ENCODE measurements around the gene VWC2.
"Not testable (repeated sequence)": the region's sequence is repeated elsewhere in the genome, so short reads cannot be mapped to it uniquely, and the experiment has no call there.

The VWC2 gene

GRCh38 chr7:49787980-49788379 lies 14.5 kb downstream of the VWC2 start:
- no peak for DNase-seq (ENCODE audit: low spot score)

DNA sequence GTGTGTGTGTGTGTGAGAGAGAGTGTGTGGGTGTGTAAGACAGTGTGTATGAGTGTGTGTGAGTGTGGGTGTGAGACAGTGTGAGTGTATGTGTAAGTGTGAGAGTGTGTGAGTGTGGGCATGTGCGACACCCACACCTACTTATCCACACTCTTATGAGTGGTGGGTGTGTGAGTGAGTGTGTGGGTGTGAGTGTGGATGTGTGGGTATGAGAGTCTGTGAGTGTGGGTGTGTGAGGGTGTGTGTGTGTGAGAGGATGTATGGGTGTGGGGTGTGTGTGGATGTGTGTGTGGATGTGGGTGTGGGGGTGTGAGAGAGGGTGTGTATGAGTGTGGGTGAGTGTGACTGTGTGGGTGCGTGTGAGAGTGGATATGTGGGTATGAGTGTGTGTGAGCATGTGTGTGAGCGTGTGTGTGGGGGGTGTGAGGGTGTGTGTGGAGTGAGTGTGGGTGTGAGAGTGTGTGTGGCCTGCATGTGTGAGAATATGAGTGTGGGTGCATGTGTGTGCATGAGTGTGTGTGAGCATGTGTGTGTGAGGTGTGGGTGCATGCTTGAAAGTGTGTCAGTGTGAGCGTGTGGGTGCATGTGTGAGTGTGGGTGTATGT lies 15.1 kb downstream of the VWC2 start:
- DNase-seq (ENCODE audit: low spot score) = no peak

GRCh38 chr7:49789736-49790135 lies 16.3 kb downstream of the VWC2 start:
- DNase-seq (ENCODE audit: low spot score) = no peak

DNA sequence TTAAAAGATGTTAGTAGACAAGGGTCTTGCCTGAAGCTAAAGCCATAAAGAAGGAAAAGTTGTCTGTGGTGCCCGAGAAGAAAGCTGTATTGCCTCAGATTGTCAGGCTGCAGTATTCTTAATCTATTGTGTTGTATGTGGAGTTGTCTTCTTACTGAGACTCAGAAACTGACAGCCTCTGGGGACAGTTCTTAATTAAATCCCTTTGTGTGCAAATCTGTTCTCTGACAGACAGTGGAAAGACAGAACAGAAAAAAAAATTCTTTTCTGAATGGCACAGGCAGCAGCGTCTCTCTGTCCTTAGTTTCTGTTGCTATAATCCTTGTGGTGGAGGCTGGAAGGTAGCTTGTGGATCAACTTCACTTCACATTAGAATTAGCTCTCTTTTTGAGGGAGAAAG lies 16.8 kb downstream of the VWC2 start:
- DNase-seq (ENCODE audit: low spot score) = no peak

GRCh38 chr7:49791088-49791741 lies 17.8 kb downstream of the VWC2 start:
- no peak for DNase-seq (ENCODE audit: low spot score)

DNA sequence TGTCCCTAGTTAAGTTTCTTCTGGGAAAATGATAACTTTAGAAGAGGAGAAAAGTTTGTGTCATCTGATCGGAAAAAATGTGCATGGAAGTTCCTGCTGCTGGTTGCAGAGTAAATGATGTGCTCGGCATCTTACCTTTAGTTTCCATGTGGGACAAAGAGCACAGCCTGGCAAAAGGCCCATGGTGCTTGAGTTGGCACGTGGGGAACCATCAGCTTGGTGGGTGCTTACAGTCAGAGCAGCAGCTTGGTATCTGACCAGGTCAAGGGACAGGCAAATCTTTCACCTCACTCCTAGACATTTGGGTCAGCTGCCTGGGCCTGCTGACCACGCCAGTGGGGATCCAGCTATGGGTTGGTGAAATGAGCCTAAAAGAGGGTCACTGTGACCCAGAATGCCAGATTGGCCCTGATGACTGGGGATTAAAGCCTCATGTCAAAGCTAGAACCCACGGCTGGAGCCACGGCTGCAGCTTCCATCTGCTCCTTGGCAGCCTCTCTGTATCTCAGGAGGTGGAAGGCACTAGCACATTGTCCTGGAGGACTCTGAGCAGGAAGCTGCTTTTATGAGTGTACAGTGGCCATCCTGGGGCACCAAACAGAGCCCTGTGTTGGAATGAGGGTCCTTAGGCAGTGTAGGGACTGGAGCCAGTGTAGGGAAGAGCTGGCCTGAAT lies 24.7 kb downstream of the VWC2 start:
- no peak for DNase-seq (ENCODE audit: low spot score)

DNA sequence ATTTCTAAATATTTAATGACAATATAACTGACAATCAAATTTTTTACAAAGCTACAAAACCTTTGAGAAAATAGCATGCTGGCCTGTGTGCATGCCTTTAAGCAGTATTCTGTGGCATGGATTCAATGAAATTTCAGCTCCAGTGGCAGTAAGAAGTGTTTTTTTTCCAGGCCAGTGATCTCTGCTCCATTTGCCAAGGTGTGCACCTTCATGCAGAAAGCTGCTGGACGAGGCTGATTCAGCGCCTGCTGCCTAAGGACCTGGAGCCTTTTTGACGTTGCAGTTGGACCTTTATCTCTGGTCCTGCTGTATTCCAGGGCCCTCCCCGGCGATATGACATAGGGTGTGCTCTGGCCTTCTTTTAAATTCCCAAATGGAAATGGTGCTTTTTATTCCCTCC lies 26.6 kb downstream of the VWC2 start:
- DNase-seq (ENCODE audit: low spot score) = no peak

- no peak for DNase-seq (ENCODE audit: low spot score)
Measured at GRCh38 chr7:49802600-49802999, 29.2 kb downstream of the VWC2 start.

- no peak for DNase-seq (ENCODE audit: low spot score)
Measured at GRCh38 chr7:49803812-49804211, 30.4 kb downstream of the VWC2 start.

- DNase-seq (ENCODE audit: low spot score) = no peak
Measured at GRCh38 chr7:49805371-49806007, 32.1 kb downstream of the VWC2 start.

- DNase-seq (ENCODE audit: low spot score) = no peak
Measured at GRCh38 chr7:49812534-49812933, 39.1 kb downstream of the VWC2 start.

DNA sequence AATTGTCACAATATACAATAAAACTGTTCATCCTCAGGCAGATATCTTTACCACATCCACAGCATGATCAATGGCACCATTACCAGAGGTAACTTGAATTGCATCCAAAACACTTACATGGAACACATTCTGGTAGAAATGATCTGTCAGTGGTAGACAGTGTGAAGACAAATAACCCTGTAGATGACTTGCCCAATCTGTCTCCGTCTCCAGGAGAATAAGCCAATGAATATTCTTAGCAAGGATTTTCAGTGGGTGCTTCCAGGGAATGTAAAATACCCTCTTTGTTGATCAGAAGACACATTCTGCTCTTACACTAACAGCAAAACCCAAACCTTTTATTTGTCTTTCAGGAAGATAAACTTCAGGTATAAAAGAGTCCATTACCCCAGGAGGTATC lies 43.8 kb downstream of the VWC2 start:
- no peak for DNase-seq (ENCODE audit: low spot score)

DNA sequence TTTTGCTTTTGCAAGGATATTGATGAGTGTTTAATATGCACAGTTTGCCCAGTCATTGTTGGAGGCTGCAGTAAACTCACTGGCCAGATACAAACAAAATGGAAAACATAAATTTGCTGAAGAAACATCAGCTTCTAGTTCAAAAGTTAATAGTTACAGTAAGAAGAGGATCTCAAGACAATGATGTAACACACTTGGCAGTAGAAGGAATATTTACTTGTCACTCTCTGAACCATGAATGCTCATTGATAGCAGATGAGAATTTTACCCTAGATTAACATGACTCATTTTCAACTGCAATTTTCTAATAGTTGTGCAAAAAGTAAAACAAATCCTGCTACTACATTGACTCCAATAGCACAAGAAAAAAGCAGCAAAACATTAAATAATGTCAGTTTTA lies 47.7 kb downstream of the VWC2 start:
- DNase-seq (ENCODE audit: low spot score) = no peak

DNA sequence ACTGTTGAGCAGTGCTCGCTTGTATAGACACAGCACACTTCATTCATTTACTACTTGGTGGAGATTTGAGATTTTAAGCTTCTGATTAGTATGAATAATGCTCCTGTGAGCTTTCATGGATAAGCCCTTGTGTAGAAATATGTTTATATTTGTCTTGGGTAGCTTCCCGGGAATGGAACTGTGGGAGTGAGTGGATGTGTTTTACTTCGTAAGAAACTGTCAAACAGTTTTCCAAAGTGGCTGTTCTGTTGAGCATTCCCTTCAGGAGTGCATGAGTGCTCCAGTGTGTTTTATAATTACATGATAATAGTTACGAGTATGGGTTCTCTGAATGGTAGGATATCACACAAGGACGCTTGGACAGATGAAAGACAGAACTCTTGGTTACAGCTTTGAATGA lies 49.4 kb downstream of the VWC2 start:
- no peak for DNase-seq (ENCODE audit: low spot score)

DNA sequence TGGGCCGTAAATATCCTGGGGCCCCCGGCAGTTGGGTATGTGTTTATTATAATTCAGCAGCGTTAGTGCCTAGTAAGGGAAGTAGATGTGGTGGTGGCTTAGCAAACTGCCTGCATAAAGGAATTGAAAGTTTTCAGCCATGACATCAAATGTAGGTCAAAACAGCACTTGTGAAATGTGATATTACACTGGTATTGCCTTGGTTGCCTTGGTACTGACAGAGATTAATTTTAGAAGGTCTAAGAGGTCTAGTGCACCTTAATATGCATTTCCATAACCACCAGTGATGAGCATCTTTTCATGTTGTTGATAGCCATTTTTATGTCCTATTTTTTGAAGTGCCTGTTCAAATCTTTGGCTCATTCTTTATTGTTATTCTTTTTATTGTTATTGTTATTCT lies 50.1 kb downstream of the VWC2 start:
- no peak for DNase-seq (ENCODE audit: low spot score)

GRCh38 chr7:49839863-49840645 lies 66.6 kb downstream of the VWC2 start:
- DNase-seq (ENCODE audit: low spot score) = no peak

GRCh38 chr7:49840751-49841405 lies 67.4 kb downstream of the VWC2 start:
- DNase-seq (ENCODE audit: low spot score) = no peak

DNA sequence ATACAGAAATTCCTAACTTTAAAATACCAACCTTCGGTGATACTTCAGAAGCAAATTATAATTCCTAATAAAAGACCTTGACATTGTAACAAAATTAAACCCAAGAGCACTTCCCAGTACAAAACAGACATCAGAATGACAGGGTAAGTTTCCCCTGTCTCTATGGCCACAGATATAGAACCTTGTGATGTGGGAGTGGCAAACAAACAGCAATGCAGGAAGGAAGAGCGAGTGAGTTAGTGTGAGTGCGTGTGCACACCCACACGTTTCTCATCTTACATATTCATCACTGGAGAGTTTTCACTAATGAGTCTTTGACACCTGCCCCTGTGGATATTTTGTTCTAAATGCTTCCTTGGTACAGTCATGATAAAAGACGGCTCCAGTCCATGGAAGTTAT lies 72.2 kb downstream of the VWC2 start:
- no peak for DNase-seq (ENCODE audit: low spot score)

DNA sequence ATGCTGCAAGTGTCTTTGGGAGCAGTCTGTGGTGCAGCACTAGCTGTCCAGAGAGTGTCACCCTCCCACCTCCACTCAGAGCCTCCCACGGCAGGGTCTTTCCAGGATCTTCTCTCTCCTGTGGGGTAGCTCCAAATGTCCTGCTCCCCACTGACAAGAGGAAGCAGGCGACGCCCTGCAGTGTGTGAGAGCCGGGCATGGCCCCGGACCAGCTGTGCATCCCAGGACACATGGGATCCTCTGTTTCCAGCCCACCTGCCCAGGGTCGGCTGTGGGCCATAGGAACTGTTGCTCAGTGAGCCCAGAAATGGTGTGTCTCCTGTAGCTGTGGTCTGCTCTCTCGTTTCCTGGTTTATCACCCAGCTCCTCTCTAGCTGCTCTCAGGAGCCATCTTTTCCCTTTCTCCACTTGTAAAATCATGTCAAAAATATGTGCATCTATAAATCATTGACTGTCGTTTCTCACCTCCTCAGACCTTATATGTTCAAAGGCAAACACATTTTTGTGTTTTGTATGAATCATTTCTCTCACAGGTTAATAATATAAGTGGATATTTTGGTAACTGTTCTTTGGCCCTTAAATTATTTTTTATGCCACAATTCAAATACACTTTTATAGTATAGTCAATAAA lies 74.9 kb downstream of the VWC2 start:
- DNase-seq (ENCODE audit: low spot score) = no peak

GRCh38 chr7:49850921-49851613 lies 77.6 kb downstream of the VWC2 start:
- no peak for DNase-seq (ENCODE audit: low spot score)

- not testable (repeated sequence) for DNase-seq (ENCODE audit: low spot score)
Measured at GRCh38 chr7:49851614-49851934, 78.1 kb downstream of the VWC2 start.

All from CD4-positive, alpha-beta T cell treated with Interleukin-2 at 100 ng/mL for 4 hours (primary cell).